ENCODE data around the gene PRXL2C. TPM values are rescaled to one million over a fixed set of nuclear protein-coding genes. Genes with fewer than 3 reads are reported as not detected.

PRXL2C gene
- total and polyA plus RNA-seq, 2 of the 8 experiments (the other 6 are each of a cell fraction or from before 2014, with no cell fraction given), result 2.8 to 7.3 TPM

- H3K56ac ChIP-seq (replicated peaks; ENCODE audit: insufficient read length, low read depth, low read length), result no peak overlapping the region
- H3K79me2 ChIP-seq (ENCODE audit: control insufficient read depth in 1 of 2, insufficient read depth in 2 of 2, low read length in 2 of 2), result no peaks in the 10 kb centered on the region
- no peak overlapping the region for H3K4me3 ChIP-seq (ENCODE audit: extremely low read depth in 1 of 4, insufficient read depth in 2 of 4, low read depth in 3 of 4, low read length in 4 of 4)
- no peak overlapping the region for H3K18ac ChIP-seq (ENCODE audit: extremely low read depth, low read length)
- H3K9me3 ChIP-seq (ENCODE audit: insufficient read depth in 2 of 2, low read depth in 1 of 2, low read length in 1 of 2), result peaks cover 11 to 17% of the 10 kb centered on the region in 2 experiments
- no peak overlapping the region for H3K4ac ChIP-seq (replicated peaks; ENCODE audit: insufficient read length, low read depth, low read length)
- H3K4me1 ChIP-seq (replicated peaks in 1 of 4; ENCODE audit: control insufficient read depth in 3 of 4, insufficient read depth in 4 of 4, low read length in 3 of 4), result no peaks in the 10 kb centered on the region
- FAIRE-seq, result no peak
- TF ChIP-seq POLR2AphosphoS5 (IDR thresholded peaks at IDR 0.05; ENCODE audit: low read depth, low read length), result no peak
- no peak for TF ChIP-seq USF2 (IDR thresholded peaks at IDR 0.05; ENCODE audit: low read length)
- no peak for TF ChIP-seq JUN (IDR thresholded peaks at IDR 0.05; ENCODE audit: low read depth, low read length)
- no peak for TF ChIP-seq KDM1A (IDR thresholded peaks at IDR 0.05; ENCODE audit: borderline replicate concordance, low read length)
- no peak for TF ChIP-seq MAFK (IDR thresholded peaks at IDR 0.05; ENCODE audit: low read depth, low read length)
- TF ChIP-seq NANOG (IDR thresholded peaks at IDR 0.05; ENCODE audit: insufficient read depth, low read depth, low read length, poor library complexity, severe bottlenecking), result no peak
- no peak for TF ChIP-seq POU5F1 (IDR thresholded peaks at IDR 0.05; ENCODE audit: low read depth, low read length)
- no peak for TF ChIP-seq GABPA (IDR thresholded peaks at IDR 0.05; ENCODE audit: borderline replicate concordance, insufficient read depth, low read length)
- TF ChIP-seq EGR1 (IDR thresholded peaks at IDR 0.05; ENCODE audit: borderline replicate concordance, low read depth, low read length), result no peak
- no peak overlapping the region for H3K27ac ChIP-seq (ENCODE audit: low read depth, low read length)
- H3K14ac ChIP-seq (ENCODE audit: insufficient read length), result no peak overlapping the region
- H3K23ac ChIP-seq (ENCODE audit: insufficient read length), result no peak overlapping the region
- POLR2A ChIA-PET (ENCODE audit: partially characterized antibody), result interaction anchor here (1.1 kb wide), 1 partner anchor 11 kb away, joined by 3 read pairs; no protein-coding TSS in a partner anchor
- H4K20me1 ChIP-seq (replicated peaks in 1 of 2; ENCODE audit: control insufficient read depth in 1 of 2, insufficient read depth in 2 of 2, low read length in 2 of 2), result no peaks in the 10 kb centered on the region
- no peaks in the 10 kb centered on the region for H3K27me3 ChIP-seq (replicated peaks in 1 of 4; ENCODE audit: control insufficient read depth in 3 of 4, extremely low read depth in 1 of 4, insufficient read depth in 3 of 4, low read length in 3 of 4)
- CTCF ChIA-PET (ENCODE audit: partially characterized antibody), result interaction anchor here (0.6 kb wide), 1 partner anchor 357 kb away, joined by 3 read pairs; no protein-coding TSS in a partner anchor
- no peak overlapping the region for H2BK5ac ChIP-seq (ENCODE audit: low read depth, low read length)
- no peak overlapping the region for H2AFZ ChIP-seq (ENCODE audit: low read length)
- no peak overlapping the region for H2BK15ac ChIP-seq (ENCODE audit: low read length)
- no peaks in the 10 kb centered on the region for H3K79me1 ChIP-seq (ENCODE audit: low read depth, low read length)
- no peak overlapping the region for H4K91ac ChIP-seq (replicated peaks; ENCODE audit: insufficient read length, low read length)
- no peak overlapping the region for H2BK120ac ChIP-seq (replicated peaks; ENCODE audit: low read depth, low read length)
- no peak overlapping the region for H2BK12ac ChIP-seq (ENCODE audit: low read depth, low read length)
- no peak overlapping the region for H4K8ac ChIP-seq (ENCODE audit: extremely low read depth, insufficient read depth, low read length)
- H4K5ac ChIP-seq (ENCODE audit: insufficient read length, low read depth, low read length), result no peak overlapping the region
- peaks cover 4% of the 10 kb centered on the region; the same call in 1 of the 2 replicates for H3K23me2 ChIP-seq (ENCODE audit: low read depth, low read length)
- H3K9ac ChIP-seq (replicated peaks in 1 of 4; ENCODE audit: extremely low read depth in 1 of 4, low read depth in 3 of 4, low read length in 3 of 4), result no peak overlapping the region
- H2AK5ac ChIP-seq (ENCODE audit: low read depth, low read length), result no peak overlapping the region
- no peaks in the 10 kb centered on the region; a peak in 1 of 8 replicates for H3K36me3 ChIP-seq (ENCODE audit: control insufficient read depth in 2 of 4, insufficient read depth in 4 of 4, low read length in 3 of 4)
- WGBS, 2 experiments (ENCODE audit: extremely low coverage in 1 of 2, insufficient coverage in 1 of 2, insufficient read length in 1 of 2, insufficient replicate concordance in 2 of 2, low coverage in 1 of 2, low lambda C conversion rate in 2 of 2, missing lambda C conversion rate in 1 of 2), result 93% methylated on average over 1 of the region's 1 CpG; no CpG with 5 or more reads in 1 of the 2 experiments
- H2BK20ac ChIP-seq (ENCODE audit: low read length), result no peak overlapping the region
- DNase-seq (ENCODE audit: low read depth in 1 of 2, low spot score in 2 of 2), result no peak
- no peak overlapping the region for H3K4me2 ChIP-seq (ENCODE audit: insufficient read depth in 1 of 2, low read depth in 2 of 2, low read length in 2 of 2)
Measured at GRCh38 chr9:96691326-96691725, 36.2 kb upstream of the PRXL2C start.
